Fibroblast of skin of left biceps (primary cell): ENCODE results near the gene DNAH5.
A peak's percentile ranks its signal among the peaks of the same experiment; 100 is the strongest.

Source experiments
- DNase-seq, 2 experiments: peaks; one replicate each; pipeline ENCODE4 v3.0.0-alpha.2; 2013; ENCODE audit warnings: low read depth in 2 of 2

Gene DNAH5

DNA sequence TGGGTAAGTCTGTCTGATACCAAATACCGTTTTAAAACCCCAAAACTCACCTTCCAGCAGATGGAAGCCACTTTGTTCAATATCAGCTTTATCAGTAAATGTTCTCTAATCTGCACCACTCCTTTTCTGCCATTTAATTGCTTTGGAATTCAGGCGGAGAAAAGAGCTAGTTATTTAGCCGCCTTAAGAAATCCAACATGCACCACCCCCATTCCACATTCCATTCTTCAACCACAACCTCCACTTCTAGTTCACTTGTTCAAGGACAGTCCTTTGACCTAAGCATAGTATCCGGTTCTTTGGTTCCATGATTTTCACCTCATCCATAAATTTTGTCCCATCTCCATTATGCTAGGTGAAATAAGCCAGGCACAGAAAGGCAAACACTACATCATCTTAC is 240.1 kb downstream of the DNAH5 start:
- no peak for DNase-seq

DNA sequence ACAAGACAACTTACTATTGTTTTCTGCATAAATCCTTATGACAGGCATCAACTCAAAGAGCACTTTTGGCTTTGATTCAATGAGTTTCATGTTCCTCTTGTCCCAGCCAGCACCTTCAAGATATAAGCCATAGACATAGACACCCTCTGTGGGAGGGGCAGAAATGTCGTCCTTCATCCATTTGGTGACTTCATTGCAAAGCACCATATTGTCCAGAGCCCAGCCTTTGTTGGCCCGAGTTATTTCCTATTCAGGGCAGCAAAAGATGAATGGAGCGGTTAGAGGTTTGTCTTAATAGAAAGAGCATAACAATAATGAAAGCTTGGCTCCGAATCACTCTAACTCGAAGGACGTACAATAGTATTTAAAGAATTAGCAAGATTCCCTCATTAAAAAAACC is 243.9 kb downstream of the DNAH5 start:
- DNase-seq = no peak

DNA sequence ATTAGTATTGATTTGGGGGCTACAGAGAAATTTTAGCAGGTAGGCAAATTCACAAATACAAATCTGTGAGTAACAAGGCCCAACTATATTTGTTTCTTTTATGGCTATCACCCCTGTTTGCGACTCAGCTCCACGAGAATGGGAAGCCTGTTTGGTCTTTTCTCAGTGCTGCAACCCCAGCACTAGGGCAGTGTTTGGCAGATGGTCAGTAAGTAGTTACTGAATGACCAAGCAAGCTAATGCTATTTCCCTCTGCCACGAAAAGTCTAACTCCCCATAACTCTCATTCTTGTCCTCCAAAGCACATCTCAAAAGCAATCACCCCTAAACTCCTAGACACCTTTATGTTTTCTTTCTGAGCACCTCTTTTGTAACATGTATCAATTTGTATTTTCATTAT is 245.6 kb downstream of the DNAH5 start:
- no peak for DNase-seq

DNA sequence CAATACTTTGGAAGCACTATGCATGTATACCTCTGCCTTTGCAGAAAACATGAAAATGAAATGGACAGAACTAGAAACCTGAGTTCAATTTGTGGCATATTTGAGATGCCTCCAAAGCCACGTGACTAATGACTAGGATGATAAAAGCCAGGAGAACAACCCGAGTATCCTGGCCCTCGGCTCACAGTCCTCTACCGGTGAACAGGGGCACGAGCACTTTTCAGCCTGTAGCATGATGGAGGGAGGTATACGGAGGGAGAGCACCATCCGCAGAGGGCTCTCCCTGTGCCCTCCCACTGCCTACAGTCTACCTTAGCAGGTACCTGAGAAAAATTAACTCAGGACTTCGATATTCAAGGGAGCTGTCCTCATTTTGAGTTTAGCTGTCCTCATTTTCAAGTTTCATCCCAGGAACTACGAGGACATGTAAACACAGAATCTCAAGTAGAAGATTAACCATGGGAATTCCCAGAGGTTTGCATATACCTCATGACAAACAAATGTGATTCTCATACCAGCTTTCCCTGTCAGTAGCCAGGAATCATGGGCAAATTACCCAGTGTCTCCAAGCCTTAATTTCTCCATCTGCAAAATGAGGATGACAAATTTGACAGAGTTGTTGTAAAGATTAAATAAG is 249.3 kb downstream of the DNAH5 start:
- DNase-seq = no peak

DNA sequence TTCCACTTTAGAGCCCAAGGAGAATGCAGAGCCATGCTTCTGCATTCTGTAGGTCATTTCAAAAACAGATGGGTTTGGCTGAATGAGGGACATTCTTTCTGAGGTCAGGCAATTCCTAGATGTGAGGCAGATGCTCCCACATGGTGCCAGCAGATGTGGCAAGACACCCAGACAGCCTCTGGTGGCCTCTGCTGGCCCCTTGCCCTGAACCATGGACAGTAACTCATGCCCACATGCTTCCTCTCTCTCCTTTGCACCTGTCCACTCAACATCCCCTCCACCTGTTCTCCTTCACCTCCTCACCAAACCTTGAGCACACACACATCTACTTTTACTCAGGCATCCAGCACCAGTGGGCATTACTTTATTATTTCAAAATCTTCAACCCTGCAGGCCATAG is 252.3 kb downstream of the DNAH5 start:
- DNase-seq = no peak

DNA sequence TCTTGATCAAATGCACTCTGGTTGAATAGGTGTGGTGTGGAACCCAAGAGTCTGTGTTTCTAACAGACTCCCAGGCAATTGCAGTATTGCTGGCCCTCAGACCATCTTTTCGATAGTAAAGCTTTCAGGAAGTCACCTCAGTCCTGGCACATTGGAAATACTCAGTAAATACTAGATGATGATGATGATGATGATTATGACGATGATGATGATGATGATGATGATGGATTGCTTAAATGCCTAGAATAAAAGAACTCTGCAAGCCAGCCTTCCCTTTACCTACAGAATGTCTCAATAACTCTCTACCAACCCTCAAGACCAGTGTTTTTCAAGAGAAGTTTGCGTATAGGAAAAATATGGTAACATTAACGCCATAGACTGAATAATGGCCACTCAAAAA is 268.0 kb downstream of the DNAH5 start:
- DNase-seq = no peak

DNA sequence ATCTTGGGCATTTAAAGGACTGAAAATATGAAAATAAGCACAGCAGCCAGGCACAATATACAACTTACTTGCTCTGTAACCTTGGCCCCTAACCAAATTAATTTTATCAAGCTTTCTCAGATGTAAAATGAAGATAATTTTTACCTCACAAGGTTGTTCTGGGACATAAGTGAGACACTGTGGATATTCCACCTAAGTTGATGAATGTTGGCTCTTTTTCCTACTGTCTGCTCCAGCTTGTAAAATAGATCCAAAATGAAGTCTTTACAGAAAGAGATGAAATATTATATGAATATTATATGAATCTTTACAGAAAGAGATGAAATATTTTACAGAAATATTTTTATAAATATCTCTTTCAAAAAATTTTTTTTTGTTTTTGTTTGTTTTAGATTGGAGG is 270.1 kb downstream of the DNAH5 start:
- no peak for DNase-seq

DNA sequence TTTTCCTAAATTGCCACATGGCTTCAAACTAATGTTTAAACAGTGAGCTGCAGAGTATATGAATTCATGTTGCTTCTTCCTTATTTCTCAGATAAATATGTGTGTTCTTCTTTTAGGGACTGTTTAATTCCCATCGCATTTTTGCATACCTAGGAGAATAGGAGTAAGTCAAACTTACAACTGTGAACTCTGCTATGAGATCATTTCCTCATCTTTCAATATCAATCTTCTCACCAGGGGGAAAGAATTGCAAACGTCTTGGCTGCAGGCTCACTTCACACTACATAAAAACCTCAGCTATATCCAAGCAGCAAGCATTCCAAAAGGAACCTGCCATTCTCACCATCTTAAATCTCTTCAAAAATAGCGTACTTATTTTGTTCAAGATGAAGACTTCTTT is 271.0 kb downstream of the DNAH5 start:
- no peak for DNase-seq

DNA sequence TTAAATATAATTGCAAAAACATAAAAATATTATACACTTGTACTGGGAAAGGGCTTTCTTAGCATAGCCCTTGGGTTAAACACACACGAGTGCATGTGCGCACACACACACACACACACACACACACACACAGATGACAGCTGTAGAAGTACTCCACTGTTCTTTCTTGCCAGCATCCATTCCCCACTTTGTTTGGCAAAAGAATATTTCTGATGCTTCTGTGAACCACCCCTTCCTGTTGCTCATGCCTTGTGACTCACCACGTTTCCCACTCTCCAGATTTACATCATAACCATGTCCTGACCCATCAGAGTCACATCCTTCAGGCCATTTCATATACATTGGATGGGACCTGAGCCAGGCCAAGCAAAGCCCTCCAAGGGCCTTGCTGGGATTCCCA is 280.1 kb downstream of the DNAH5 start:
- peak; percentile 82 to 85 for DNase-seq

DNA sequence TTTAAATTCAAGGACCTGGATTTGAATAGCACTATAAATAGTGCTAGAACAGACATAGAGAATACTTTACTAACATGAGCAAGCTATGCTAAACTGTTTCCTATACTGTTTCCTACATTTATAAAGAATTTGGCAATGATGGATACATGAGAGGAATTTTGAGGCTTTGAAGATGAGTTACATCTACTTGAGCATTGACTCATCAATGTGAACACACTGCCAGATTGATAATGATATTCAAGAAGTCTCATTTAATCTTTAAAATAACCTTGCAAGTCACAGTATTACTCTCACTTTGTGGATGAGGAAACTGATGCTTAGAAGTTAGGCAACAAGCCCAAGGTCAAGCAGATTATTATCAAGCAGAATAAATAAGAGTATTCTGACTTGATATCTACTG is 281.9 kb downstream of the DNAH5 start:
- peak; percentile 16 to 35 for DNase-seq

DNA sequence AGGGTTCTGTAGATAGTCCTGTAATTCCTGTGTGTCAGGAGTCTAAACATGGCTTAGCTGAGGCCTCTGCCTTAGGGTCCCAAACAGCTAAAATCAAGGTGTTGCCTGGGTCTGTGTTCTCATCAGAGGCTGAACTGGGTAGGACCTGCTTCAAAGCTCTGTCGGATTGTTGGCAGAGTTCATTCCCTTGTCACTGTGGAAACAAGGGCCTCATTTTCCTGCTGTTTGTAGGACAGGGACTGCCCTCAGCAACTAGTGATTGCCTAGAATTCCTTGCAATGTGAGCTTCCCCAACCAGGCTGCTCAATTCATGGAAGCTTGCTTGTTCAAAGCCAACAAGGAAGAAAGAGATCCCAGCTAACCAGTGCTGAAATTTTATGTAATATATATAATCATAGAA is 283.2 kb downstream of the DNAH5 start:
- no peak for DNase-seq

DNA sequence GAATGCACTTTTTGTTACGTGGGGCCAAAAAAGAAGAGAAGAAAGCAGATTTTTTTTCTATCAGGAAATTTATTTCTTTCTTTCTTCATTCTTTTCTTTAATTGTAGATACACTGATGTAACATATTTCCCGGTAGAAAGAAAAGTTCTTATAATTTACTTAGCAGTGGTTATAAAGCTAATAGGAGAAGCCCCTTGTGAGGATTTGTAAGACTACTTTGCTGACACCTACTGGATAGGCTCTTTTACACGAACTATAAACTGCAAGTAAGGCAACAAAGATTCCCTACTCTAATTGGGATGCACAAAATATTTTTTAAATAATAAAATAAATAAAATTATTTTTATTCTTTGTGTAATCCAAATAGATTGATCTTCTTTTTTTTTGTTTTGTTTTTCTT is 284.4 kb downstream of the DNAH5 start:
- DNase-seq = peak; percentile 9 to 17

DNA sequence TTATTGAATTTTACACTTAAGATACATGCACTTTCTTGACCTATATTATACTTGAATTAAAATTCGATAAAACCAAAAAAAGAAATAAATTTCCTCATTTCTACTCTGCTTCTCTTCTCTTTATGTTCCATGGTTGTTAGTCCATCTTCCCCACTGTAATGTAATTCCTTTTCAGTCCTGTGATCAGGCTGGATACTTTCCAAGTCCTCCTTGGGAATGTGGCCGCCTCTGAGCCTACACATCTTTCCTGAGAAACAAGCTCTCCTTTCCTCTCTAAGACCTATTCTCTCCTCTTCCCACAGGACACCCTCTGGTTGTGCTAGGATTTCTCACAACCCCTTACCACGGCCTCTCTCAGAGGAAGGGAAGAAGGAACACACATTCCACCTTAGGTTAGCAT is 285.1 kb downstream of the DNAH5 start:
- DNase-seq = peak; percentile 3 to 7

DNA sequence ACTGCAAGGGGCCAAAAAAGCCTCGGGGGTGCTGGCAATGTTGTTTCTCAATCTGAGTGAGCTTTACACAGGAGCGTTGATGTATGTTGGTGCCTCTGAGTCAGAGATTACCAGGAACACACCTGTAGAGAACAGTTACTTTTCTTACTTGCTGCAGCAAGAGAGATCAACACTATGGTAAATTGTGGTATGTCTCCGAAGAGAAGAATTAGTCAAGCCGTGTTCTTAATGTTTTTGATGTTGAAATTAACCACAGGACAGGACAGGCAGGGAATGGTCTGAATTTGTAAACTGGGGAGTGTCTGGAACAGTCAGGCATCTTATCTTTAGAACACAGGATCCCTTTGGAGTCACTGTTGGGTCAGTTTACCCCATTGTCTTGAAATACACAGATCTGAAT is 285.7 kb downstream of the DNAH5 start:
- DNase-seq = no peak

DNA sequence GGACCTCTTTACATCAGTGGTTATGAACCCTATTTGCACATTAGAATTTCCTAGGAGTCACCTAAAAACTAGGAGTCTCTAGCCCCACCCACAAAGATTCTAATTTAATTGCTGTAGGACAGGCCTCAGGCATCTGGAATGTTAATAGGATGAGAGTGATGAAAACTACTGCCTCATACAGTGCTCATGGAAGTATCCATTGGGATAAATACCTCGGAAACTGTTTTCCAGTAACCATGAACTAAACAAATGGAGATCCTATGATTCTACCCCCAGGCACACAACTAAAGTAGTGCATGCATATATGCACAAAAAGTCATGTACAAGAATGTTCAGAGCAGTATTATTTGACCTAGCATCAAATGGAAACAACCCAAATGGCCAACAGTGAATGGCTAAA is 286.3 kb downstream of the DNAH5 start:
- DNase-seq = no peak

DNA sequence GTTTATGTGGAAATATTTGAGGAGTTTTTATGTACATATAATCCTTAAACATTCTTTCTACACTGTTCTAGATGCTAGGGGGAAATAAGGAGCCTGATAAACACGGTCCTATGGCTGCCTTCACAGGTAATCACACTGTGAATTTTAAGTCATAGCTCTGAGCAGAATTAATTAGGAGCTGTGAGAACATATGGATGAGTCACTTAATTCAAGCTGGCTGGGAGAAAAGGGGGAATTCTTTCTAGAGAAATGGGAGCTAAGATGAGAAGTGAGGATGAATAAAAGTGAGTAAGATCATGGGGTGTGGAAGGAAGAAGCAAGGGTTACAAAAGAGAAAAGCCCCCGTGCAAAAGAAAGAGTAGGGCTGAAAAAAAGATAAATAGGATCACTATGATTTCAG is 290.8 kb downstream of the DNAH5 start:
- no peak for DNase-seq

DNA sequence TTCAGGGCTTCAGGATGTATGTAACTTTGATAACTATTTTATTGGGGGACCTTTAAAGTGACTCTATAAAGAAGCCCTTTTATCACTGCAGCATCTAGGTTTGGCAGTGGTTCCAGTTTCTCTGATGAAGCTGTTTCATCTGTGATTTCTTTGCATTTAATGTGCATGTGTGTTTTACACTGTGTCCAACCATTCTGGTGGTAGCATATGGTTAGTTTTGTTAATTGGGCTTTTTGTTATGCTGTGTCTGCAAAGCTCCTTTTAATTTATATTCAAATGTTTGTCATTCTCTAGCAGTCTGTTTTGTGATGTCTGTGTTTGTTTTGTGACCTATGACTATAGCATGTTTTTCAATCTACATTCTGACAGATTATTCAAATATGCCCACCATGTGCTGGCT is 294.8 kb downstream of the DNAH5 start:
- no peak for DNase-seq

DNA sequence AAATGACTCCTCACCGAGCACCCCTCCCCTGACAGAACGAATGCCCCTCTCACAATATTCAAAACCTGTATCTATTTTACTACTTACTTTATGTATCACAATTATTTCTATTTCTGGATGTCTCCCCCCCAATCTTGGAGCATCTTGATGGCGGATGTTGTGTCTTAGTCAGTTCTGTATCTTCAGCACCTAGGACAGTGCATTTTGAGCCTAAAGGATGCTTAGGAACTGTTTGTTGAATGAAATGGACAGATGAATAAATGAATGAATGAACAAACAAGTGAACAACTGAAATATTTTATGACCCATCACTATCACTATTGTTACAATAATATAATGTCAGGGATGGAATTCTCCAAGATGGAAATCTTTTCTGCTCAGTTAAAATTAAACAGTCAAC is 295.7 kb downstream of the DNAH5 start:
- no peak for DNase-seq

DNA sequence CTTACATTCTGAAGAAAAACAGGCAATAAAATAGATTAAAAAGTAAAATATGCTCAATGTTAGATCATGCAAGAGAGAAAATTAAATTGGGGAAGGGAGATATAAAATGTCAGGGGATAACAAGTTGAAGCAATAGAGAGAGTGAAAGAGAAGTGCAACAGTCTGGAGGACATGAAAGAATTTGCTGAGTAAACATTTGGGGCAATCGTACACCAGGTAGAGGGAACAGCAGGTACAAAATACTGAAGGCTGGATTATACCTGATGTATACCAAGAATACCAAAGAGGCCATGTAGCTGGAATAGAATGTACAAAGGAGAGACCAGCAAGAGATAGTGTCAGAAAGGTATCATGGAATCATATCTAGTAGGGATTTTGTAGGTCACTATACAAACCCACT is 300.8 kb downstream of the DNAH5 start:
- DNase-seq = no peak

DNA sequence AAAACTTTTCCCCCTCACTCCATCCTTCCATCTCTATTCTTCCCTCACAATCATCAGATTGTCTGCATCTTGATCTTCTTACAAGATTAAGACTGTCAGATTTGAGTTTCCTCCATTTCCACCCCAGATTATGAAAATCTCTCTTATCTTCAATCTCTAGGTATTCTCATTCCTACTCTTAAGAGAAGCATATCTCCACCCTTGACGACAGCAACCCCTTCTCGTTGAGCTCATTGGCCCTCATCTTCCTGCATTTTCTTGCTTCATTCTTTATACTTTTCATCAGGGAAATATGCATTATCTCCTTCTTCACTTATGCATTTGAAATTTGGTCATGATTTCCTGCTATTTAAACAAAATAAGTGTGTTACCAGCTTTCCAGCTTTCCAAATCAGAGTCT is 301.3 kb downstream of the DNAH5 start:
- no peak for DNase-seq
